ENCODE measurements around the gene SAMD11.
A peak's percentile ranks its signal among the peaks of the same experiment; 100 is the strongest.

Gene SAMD11

DNA sequence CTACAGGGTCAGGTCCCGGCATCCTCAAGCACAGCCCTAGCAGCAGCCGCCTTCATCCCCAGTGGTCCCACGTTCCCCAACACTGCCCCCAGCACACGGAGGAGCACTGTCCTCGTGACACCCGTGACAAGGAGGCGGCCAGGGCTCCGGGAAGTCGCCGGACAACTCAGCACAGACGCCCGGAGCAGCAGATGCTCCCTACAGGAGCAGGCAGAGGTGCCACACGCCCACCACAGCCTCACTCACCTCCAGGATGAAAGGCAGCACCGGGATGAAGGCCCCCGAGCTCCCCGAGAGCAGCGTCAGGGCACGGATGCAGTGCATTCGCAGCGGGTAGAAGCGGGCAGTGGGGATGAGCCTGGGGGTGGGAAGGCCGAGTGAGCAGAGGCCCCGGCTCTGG is 27.2 kb downstream of the SAMD11 start:
- H3K4me1 ChIP-seq (ENCODE audit: control insufficient read depth, insufficient read depth, low read length): no peaks in the 10 kb centered on the region
- no peaks in the 10 kb centered on the region for H3K9me3 ChIP-seq (ENCODE audit: control insufficient read depth, low read length)
- H3K4me3 ChIP-seq (ENCODE audit: low read length): no peak overlapping the region
- no peaks in the 10 kb centered on the region for H3K27me3 ChIP-seq (ENCODE audit: control insufficient read depth, insufficient read depth, low read length)
- no peak overlapping the region for H3K9ac ChIP-seq (ENCODE audit: low read length)
- H3K36me3 ChIP-seq (ENCODE audit: control insufficient read depth, insufficient read depth, low read length): peaks cover 19% of the 10 kb centered on the region

- H3K36me3 ChIP-seq (ENCODE audit: control insufficient read depth, insufficient read depth, low read length): peaks cover 24% of the 10 kb centered on the region
- no peak overlapping the region for H3K4me3 ChIP-seq (ENCODE audit: low read length)
- H3K9ac ChIP-seq (ENCODE audit: low read length): no peak overlapping the region
- H3K27me3 ChIP-seq (ENCODE audit: control insufficient read depth, insufficient read depth, low read length): no peaks in the 10 kb centered on the region
- H3K4me1 ChIP-seq (ENCODE audit: control insufficient read depth, insufficient read depth, low read length): no peaks in the 10 kb centered on the region
- H3K9me3 ChIP-seq (ENCODE audit: control insufficient read depth, low read length): no peaks in the 10 kb centered on the region
Observed at GRCh38 chr1:951364-951763, 27.6 kb downstream of the SAMD11 start.

DNA sequence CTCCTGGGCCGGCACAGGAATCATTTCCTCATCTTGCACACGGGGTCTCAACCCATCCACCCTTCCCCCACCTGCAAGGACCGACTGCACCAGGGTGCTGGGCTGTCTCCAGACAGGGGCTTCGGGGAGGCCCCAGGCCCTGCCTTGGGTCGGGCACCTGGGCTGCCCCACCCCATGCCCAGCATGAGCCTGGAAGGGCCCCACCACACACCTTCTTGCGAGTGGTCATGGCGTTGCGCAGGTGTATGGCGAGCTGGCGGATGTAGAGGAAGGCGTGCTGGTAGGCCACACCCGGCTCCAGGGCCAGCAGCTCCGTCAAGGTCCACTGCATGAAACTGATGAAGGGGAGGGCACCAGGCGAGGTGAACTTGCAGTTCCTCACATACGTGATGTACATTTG is 28.5 kb downstream of the SAMD11 start:
- Histone ChIP-seq H3K9me3 (ENCODE audit: control insufficient read depth, low read length) (no peaks in the 10 kb centered on the region), H3K4me1 (ENCODE audit: control insufficient read depth, insufficient read depth, low read length) (peaks cover 3% of the 10 kb centered on the region), H3K27me3 (ENCODE audit: control insufficient read depth, insufficient read depth, low read length) (no peaks in the 10 kb centered on the region), H3K36me3 (ENCODE audit: control insufficient read depth, insufficient read depth, low read length) (peaks cover 23% of the 10 kb centered on the region), H3K4me3 (ENCODE audit: low read length) (no peak overlapping the region), H3K9ac (ENCODE audit: low read length) (no peak overlapping the region)

GRCh38 chr1:952603-953002 is 28.9 kb downstream of the SAMD11 start:
- H3K36me3 ChIP-seq (ENCODE audit: control insufficient read depth, insufficient read depth, low read length): peaks cover 19% of the 10 kb centered on the region
- H3K9ac ChIP-seq (ENCODE audit: low read length): no peak overlapping the region
- no peak overlapping the region for H3K4me3 ChIP-seq (ENCODE audit: low read length)
- peaks cover 3% of the 10 kb centered on the region for H3K4me1 ChIP-seq (ENCODE audit: control insufficient read depth, insufficient read depth, low read length)
- no peaks in the 10 kb centered on the region for H3K27me3 ChIP-seq (ENCODE audit: control insufficient read depth, insufficient read depth, low read length)
- H3K9me3 ChIP-seq (ENCODE audit: control insufficient read depth, low read length): no peaks in the 10 kb centered on the region

DNA sequence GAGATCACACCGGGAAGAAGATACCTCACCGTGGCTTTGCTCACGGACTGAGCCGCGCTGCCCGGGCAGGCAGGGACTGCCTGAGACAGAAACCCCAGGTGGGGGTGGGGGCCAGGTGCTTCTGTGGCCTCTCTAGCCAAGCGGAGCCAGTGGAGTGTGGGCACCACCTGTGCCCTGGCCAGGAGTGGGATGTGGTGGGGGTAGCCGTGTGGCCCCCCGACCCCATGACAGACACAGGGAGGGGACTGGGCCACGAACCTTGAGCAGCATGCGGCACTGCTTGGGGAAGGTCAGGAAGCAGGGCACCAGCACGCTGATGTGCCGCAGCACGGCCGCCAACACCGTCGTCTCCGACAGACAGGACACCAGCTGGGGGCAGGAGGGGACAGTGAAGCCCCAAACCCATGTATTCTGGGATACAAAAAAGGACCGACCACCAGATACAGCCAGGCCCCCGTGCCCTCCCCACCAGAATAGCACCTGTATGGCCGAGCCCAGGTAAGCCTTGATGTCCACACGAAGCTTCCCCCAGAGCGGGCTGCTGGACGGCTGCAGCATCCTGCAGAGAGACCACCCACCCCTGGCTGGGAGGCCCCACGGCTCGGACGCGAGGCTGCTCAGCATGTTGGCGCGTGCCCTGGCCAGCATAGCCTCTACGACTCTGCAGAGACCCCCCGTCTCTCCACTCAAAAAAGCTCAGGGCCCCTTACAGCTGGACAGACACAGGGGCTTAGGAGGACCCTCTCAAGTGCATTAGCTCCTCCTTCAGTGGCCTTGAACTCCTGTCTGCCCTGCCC is 30.0 kb downstream of the SAMD11 start:
- peaks cover 15% of the 10 kb centered on the region for H3K36me3 ChIP-seq (ENCODE audit: control insufficient read depth, insufficient read depth, low read length)
- no peak overlapping the region for H3K4me3 ChIP-seq (ENCODE audit: low read length)
- no peak overlapping the region for H3K9ac ChIP-seq (ENCODE audit: low read length)
- H3K4me1 ChIP-seq (ENCODE audit: control insufficient read depth, insufficient read depth, low read length): peaks cover 7% of the 10 kb centered on the region
- no peaks in the 10 kb centered on the region for H3K27me3 ChIP-seq (ENCODE audit: control insufficient read depth, insufficient read depth, low read length)
- no peaks in the 10 kb centered on the region for H3K9me3 ChIP-seq (ENCODE audit: control insufficient read depth, low read length)

GRCh38 chr1:954927-955326 is 31.2 kb downstream of the SAMD11 start:
- Histone ChIP-seq H3K36me3 (ENCODE audit: control insufficient read depth, insufficient read depth, low read length) (peaks cover 15% of the 10 kb centered on the region), H3K4me3 (ENCODE audit: low read length) (no peak overlapping the region), H3K9ac (ENCODE audit: low read length) (no peak overlapping the region), H3K9me3 (ENCODE audit: control insufficient read depth, low read length) (no peaks in the 10 kb centered on the region), H3K4me1 (ENCODE audit: control insufficient read depth, insufficient read depth, low read length) (peaks cover 7% of the 10 kb centered on the region), H3K27me3 (ENCODE audit: control insufficient read depth, insufficient read depth, low read length) (no peaks in the 10 kb centered on the region)

- Histone ChIP-seq H3K36me3 (ENCODE audit: control insufficient read depth, insufficient read depth, low read length) (peaks cover 12% of the 10 kb centered on the region), H3K27me3 (ENCODE audit: control insufficient read depth, insufficient read depth, low read length) (no peaks in the 10 kb centered on the region), H3K4me1 (ENCODE audit: control insufficient read depth, insufficient read depth, low read length) (peaks cover 10% of the 10 kb centered on the region), H3K9ac (ENCODE audit: low read length) (no peak overlapping the region), H3K4me3 (ENCODE audit: low read length) (no peak overlapping the region), H3K9me3 (ENCODE audit: control insufficient read depth, low read length) (no peaks in the 10 kb centered on the region)
Observed at GRCh38 chr1:955474-955873, 31.8 kb downstream of the SAMD11 start.

- Histone ChIP-seq H3K4me1 (ENCODE audit: control insufficient read depth, insufficient read depth, low read length) (peaks cover 14% of the 10 kb centered on the region), H3K36me3 (ENCODE audit: control insufficient read depth, insufficient read depth, low read length) (peaks cover 12% of the 10 kb centered on the region), H3K4me3 (ENCODE audit: low read length) (no peak overlapping the region), H3K27me3 (ENCODE audit: control insufficient read depth, insufficient read depth, low read length) (no peaks in the 10 kb centered on the region), H3K9me3 (ENCODE audit: control insufficient read depth, low read length) (no peaks in the 10 kb centered on the region), H3K9ac (ENCODE audit: low read length) (no peak overlapping the region)
Observed at GRCh38 chr1:956636-957035, 32.9 kb downstream of the SAMD11 start.

DNA sequence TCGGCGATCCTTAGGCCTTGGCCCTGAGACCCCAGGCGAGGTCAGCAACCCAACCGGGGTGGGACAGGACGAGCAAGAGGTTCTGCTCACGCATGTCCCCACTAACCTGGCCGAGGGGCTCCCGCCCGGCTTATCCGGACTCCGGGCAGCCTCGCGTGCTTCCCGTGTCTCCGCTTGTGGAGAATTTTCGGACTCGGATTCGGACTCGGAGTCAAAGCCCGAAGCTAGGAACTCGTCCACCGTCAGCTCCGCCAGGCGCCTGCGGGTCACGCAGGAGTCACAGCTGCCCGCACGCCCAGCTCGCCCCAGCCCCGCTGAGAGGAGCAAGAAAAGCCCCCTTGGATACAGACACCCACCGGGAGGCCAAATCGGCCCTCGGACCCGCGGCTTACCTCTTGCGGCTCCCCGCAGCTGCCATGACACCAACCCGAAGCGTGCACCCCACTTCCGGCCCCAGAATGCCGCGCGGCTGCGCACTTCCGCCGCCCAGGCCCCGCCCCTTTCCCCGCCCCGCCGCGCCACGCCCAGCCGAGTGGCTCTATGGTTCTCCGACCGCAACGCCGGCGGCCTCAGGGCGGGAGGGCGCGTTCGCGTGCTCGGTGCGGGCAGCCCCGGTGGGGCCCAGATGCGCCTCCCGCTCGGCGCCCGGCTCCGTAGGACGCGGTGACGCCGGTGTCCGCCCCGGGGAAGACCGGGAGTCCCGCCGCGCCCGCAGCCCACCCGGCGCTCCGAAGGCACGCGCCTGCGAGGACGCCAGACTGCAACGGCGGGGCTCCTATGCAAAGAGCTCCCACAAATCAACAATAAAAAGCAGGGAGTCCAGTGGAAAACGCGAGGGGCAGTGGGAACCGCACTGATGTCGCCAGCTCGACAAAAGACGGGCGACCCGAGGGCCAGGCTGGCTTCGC is 35.4 kb downstream of the SAMD11 start, which contains the start of gene NOC2L:
NOC2L (minus strand) TSS at position 434 of the 908 bp plus-strand sequence; CDS start at position 418, 16 bp downstream.
- Histone ChIP-seq H3K9me3 (ENCODE audit: control insufficient read depth, low read length) (no peaks in the 10 kb centered on the region), H3K4me3 (ENCODE audit: low read length) (peak within 1 kb of the TSS; percentile 86), H3K4me1 (ENCODE audit: control insufficient read depth, insufficient read depth, low read length) (peaks cover 14% of the 10 kb centered on the region), H3K36me3 (ENCODE audit: control insufficient read depth, insufficient read depth, low read length) (peaks cover 12% of the 10 kb centered on the region), H3K27me3 (ENCODE audit: control insufficient read depth, insufficient read depth, low read length) (no peaks in the 10 kb centered on the region), H3K9ac (ENCODE audit: low read length) (peak within 1 kb of the TSS; percentile 82)

DNA sequence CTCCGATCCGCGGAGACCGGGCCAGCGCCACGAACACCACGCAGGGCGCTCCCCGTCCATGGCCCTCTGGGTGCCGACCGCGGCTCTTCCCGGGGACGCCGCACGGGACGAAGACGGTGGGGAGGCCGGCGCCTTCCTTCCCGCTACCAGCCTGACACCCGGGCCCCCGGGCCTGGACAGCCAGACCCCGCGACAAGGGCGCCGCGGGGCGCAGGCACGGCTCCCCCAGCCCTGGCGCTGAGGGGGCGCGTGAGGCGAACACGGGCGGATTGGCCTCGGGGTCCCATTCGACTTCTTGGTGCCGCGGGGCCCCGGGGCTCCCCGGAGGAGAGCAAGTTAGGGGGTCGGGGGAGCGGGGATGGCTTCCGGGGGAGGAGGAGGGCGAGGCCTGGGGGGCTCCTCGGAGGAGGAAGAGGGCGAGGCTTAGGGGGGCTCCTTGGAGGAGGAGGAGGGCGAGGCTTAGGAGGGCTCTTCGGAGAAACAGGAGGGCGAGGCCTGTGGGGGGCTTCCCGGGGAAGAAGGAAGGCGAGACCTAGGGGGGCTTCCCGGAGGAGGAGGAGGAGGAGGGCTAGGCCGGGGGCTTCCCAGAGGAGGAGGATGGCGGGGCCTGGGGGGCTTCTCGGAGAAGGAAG is 36.1 kb downstream of the SAMD11 start:
- H3K4me1 ChIP-seq (ENCODE audit: control insufficient read depth, insufficient read depth, low read length): peaks cover 14% of the 10 kb centered on the region
- peaks cover 12% of the 10 kb centered on the region for H3K36me3 ChIP-seq (ENCODE audit: control insufficient read depth, insufficient read depth, low read length)
- no peaks in the 10 kb centered on the region for H3K9me3 ChIP-seq (ENCODE audit: control insufficient read depth, low read length)
- H3K27me3 ChIP-seq (ENCODE audit: control insufficient read depth, insufficient read depth, low read length): no peaks in the 10 kb centered on the region
- H3K9ac ChIP-seq (ENCODE audit: low read length): peak overlapping the region; percentile 39
- no peak overlapping the region for H3K4me3 ChIP-seq (ENCODE audit: low read length)

- Histone ChIP-seq H3K9ac (ENCODE audit: low read length) (peak within 1 kb of the TSS; percentile 39), H3K27me3 (ENCODE audit: control insufficient read depth, insufficient read depth, low read length) (no peaks in the 10 kb centered on the region), H3K9me3 (ENCODE audit: control insufficient read depth, low read length) (no peaks in the 10 kb centered on the region), H3K36me3 (ENCODE audit: control insufficient read depth, insufficient read depth, low read length) (peaks cover 10% of the 10 kb centered on the region), H3K4me1 (ENCODE audit: control insufficient read depth, insufficient read depth, low read length) (peaks cover 15% of the 10 kb centered on the region), H3K4me3 (ENCODE audit: low read length) (no peak within 1 kb of the TSS)
Observed at GRCh38 chr1:960363-961131, 36.8 kb downstream of the SAMD11 start, which contains the start of gene KLHL17. KLHL17 (plus strand) TSS chr1:960584; CDS start chr1:960694, 110 bp downstream.
